Lower leg skin (tissue), 4 donors: ENCODE measurements around the gene AGA. TPM values are rescaled to one million over a fixed set of nuclear protein-coding genes. Genes with fewer than 3 reads are reported as not detected.

ENCODE experiments used
- DNase-seq, 2 donors: peaks; one replicate each; pipeline ENCODE4 v3.0.0-alpha.2; 2019; ENCODE audit warnings: low spot score in 2 of 2
- H3K4me3 ChIP-seq: fragments of 200-600 bp; sonication (generic); 2 replicates; pipeline ENCODE4 v1.5.1; 2017; ENCODE audit warnings: mild to moderate bottlenecking, low read depth; ENCODE audit not compliant: poor library complexity, severe bottlenecking
- CTCF ChIP-seq, 3 donors: fragments of 450-650 bp; IDR thresholded peaks; one replicate each; pipeline ENCODE4 v1.5.1; 2016; ENCODE audit warnings: antibody characterized with exemption in 3 of 3, mild to moderate bottlenecking in 3 of 3, moderate library complexity in 2 of 3
- POLR2A ChIP-seq, 2 donors: fragments of 450-650 bp; IDR thresholded peaks; one replicate each; pipeline ENCODE4 v1.6.1; 2016 to 2017; ENCODE audit warnings: antibody characterized with exemption in 2 of 2, mild to moderate bottlenecking in 1 of 2, moderate library complexity in 1 of 2
- WGBS, 2 donors: methylation state at CpG; one replicate each; pipeline ENCODE4 v1.1.5; 2018; 5-methylcytosine and 5-hydroxymethylcytosine counted together
- intact Hi-C: fragments of 100-400 bp; cut with DNase I; formaldehyde crosslinking; loops from one replicate; pipeline ENCODE4 v1.15.0; 2023; ENCODE audit warnings: low total_unique reads
- total RNA-seq, 4 donors: library from RNA; depleted of rRNA; stranded (reverse); fragments of >200 nt; gene quantifications; one replicate each; pipeline ENCODE4 v1.1.0, GENCODE V29; 2016

The AGA gene
- 10 to 100 TPM; 25.8 to 48.1 (median 30.9) TPM for total RNA-seq

GRCh38 chr4:177441803-177442622 is at the start of gene AGA:
Gene AGA (minus strand): TSS chr4:177442437. CDS start chr4:177442375, 62 bp downstream.
- peak within 1 kb of the TSS; percentile 53 for H3K4me3 ChIP-seq
- 0% methylated on average over 41 to 51 of the region's 60 CpGs for WGBS, 2 donors
- DNase-seq: peak; percentile 94 to 99
- intact Hi-C loops: no loop called here
- no peak for TF ChIP-seq CTCF (IDR thresholded peaks at IDR 0.05)
- TF ChIP-seq POLR2A (IDR thresholded peaks at IDR 0.05): no peak

- DNase-seq: no peak
- H3K4me3 ChIP-seq: no peak overlapping the region
- 86 to 94% methylated on average over 5 of the region's 5 CpGs for WGBS, 2 donors
- intact Hi-C loops: no loop called here
- no peak for TF ChIP-seq CTCF (IDR thresholded peaks at IDR 0.05)
- TF ChIP-seq POLR2A (IDR thresholded peaks at IDR 0.05): no peak
Observed at GRCh38 chr4:177492022-177492421, 49.8 kb upstream of the AGA start.

GRCh38 chr4:177490769-177491168 is 48.5 kb upstream of the AGA start:
- DNase-seq: no peak
- WGBS, 2 donors: 70 to 71% methylated on average over 2 of the region's 2 CpGs
- H3K4me3 ChIP-seq: no peak overlapping the region
- TF ChIP-seq POLR2A (IDR thresholded peaks at IDR 0.05) (no peak), CTCF (IDR thresholded peaks at IDR 0.05) (no peak)
- intact Hi-C loops: no loop called here

- 63 to 78% methylated on average over 1 of the region's 1 CpG for WGBS, 2 donors
- no peak overlapping the region for H3K4me3 ChIP-seq
- DNase-seq: no peak
- TF ChIP-seq POLR2A (IDR thresholded peaks at IDR 0.05): no peak
- no peak for TF ChIP-seq CTCF (IDR thresholded peaks at IDR 0.05)
- intact Hi-C loops: no loop called here
Observed at GRCh38 chr4:177489471-177490246, 47.4 kb upstream of the AGA start.

- no peak for DNase-seq
- no peak overlapping the region for H3K4me3 ChIP-seq
- intact Hi-C loops: no loop called here
- TF ChIP-seq POLR2A (IDR thresholded peaks at IDR 0.05): no peak
- no peak for TF ChIP-seq CTCF (IDR thresholded peaks at IDR 0.05)
- 79% methylated on average over 1 of the region's 1 CpG for WGBS, 2 donors
Observed at GRCh38 chr4:177487977-177488376, 45.7 kb upstream of the AGA start.
